IPS DF 19.7 (cell line): ENCODE measurements around the gene CRTAC1.

Source experiments
- DNase-seq: peaks from one replicate; pipeline ENCODE4 v3.0.0-alpha.2; 2013; ENCODE audit warnings: low read depth, low spot score

The CRTAC1 gene

GRCh38 chr10:97898429-97898828, 132.0 kb downstream of the CRTAC1 start:
- no peak for DNase-seq

GRCh38 chr10:97896756-97897358, 133.6 kb downstream of the CRTAC1 start:
- no peak for DNase-seq

GRCh38 chr10:97895915-97896314, 134.5 kb downstream of the CRTAC1 start:
- no peak for DNase-seq

GRCh38 chr10:97895084-97895483, 135.3 kb downstream of the CRTAC1 start:
- no peak for DNase-seq

GRCh38 chr10:97894092-97894491, 136.3 kb downstream of the CRTAC1 start:
- DNase-seq: no peak

- no peak for DNase-seq
Measured at GRCh38 chr10:97892939-97893338, 137.5 kb downstream of the CRTAC1 start.

- DNase-seq: no peak
Measured at GRCh38 chr10:97892506-97892905, 137.9 kb downstream of the CRTAC1 start.

- no peak for DNase-seq
Measured at GRCh38 chr10:97891497-97892167, 138.8 kb downstream of the CRTAC1 start.

GRCh38 chr10:97889461-97890265, 140.8 kb downstream of the CRTAC1 start:
- no peak for DNase-seq

GRCh38 chr10:97888641-97889262, 141.7 kb downstream of the CRTAC1 start:
- DNase-seq: no peak

- no peak for DNase-seq
Measured at GRCh38 chr10:97888134-97888533, 142.3 kb downstream of the CRTAC1 start.

GRCh38 chr10:97887399-97887798, 143.0 kb downstream of the CRTAC1 start:
- DNase-seq: no peak

- no peak for DNase-seq
Measured at GRCh38 chr10:97886286-97886685, 144.1 kb downstream of the CRTAC1 start.

GRCh38 chr10:97883092-97883485, 147.3 kb downstream of the CRTAC1 start:
- DNase-seq: no peak

- DNase-seq: no peak
Measured at GRCh38 chr10:97882142-97883091, 148.0 kb downstream of the CRTAC1 start.

GRCh38 chr10:97880109-97880508, 150.3 kb downstream of the CRTAC1 start:
- no peak for DNase-seq

GRCh38 chr10:97879241-97879640, 151.2 kb downstream of the CRTAC1 start:
- DNase-seq: no peak

GRCh38 chr10:97876402-97876801, 154.0 kb downstream of the CRTAC1 start:
- DNase-seq: no peak

- no peak for DNase-seq
Measured at GRCh38 chr10:97875391-97875790, 155.0 kb downstream of the CRTAC1 start.

- DNase-seq: no peak
Measured at GRCh38 chr10:97874332-97874731, 156.1 kb downstream of the CRTAC1 start.

GRCh38 chr10:97873569-97873968, 156.9 kb downstream of the CRTAC1 start:
- no peak for DNase-seq
